ENCODE measurements around the gene ETF1.

The ETF1 gene

DNA sequence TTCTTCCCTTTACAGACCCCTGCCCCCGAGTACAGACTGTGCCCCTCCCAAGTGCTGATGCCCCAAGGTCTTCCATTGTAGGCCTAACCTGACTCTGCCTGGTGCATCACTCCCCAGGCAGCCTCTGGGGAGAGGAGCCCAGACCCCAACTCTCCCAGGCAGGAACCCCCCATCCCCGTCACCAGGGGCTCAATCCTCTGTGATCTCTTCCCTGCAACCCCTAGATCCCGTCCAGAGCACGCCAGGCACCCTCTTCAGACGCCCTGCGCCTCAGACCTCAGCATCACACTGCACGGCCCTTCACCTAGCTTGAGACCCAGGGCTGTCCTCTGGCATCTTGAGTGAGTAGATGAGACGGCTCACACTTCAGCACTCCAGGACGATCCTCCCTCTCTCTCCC is 84.2 kb downstream of the ETF1 start:
- TF ChIP-seq, protein P1, sequence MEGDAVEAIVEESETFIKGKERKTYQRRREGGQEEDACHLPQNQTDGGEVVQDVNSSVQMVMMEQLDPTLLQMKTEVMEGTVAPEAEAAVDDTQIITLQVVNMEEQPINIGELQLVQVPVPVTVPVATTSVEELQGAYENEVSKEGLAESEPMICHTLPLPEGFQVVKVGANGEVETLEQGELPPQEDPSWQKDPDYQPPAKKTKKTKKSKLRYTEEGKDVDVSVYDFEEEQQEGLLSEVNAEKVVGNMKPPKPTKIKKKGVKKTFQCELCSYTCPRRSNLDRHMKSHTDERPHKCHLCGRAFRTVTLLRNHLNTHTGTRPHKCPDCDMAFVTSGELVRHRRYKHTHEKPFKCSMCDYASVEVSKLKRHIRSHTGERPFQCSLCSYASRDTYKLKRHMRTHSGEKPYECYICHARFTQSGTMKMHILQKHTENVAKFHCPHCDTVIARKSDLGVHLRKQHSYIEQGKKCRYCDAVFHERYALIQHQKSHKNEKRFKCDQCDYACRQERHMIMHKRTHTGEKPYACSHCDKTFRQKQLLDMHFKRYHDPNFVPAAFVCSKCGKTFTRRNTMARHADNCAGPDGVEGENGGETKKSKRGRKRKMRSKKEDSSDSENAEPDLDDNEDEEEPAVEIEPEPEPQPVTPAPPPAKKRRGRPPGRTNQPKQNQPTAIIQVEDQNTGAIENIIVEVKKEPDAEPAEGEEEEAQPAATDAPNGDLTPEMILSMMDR (IDR thresholded peaks at IDR 0.05) = no peak
- no peak for TF ChIP-seq ZFX (IDR thresholded peaks at IDR 0.05; ENCODE audit: borderline replicate concordance)
- H3K27ac ChIP-seq = no peak overlapping the region

DNA sequence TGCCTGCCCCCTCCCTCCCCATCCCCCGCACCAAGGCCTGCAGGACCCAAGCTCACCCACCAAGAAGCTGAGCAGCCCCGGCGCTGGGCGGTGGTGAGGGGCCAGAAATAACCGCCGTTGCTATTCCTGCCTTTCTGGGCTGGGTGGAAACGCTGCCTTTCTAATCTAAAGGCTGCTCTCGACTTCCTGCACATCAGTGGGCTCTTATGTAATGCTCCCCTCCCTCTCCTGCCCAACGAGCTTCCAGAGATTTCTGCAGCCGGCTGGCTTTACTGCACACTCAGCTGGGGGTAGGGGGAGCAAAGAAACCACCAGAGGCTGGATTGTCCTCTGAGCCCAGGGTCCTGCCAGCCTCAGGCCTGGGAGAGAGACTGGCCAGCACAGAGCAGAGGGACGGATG is 84.7 kb downstream of the ETF1 start:
- no peak overlapping the region for H3K27ac ChIP-seq
- TF ChIP-seq, protein P1 (IDR thresholded peaks at IDR 0.05) = no peak
- no peak for TF ChIP-seq ZFX (IDR thresholded peaks at IDR 0.05; ENCODE audit: borderline replicate concordance)

DNA sequence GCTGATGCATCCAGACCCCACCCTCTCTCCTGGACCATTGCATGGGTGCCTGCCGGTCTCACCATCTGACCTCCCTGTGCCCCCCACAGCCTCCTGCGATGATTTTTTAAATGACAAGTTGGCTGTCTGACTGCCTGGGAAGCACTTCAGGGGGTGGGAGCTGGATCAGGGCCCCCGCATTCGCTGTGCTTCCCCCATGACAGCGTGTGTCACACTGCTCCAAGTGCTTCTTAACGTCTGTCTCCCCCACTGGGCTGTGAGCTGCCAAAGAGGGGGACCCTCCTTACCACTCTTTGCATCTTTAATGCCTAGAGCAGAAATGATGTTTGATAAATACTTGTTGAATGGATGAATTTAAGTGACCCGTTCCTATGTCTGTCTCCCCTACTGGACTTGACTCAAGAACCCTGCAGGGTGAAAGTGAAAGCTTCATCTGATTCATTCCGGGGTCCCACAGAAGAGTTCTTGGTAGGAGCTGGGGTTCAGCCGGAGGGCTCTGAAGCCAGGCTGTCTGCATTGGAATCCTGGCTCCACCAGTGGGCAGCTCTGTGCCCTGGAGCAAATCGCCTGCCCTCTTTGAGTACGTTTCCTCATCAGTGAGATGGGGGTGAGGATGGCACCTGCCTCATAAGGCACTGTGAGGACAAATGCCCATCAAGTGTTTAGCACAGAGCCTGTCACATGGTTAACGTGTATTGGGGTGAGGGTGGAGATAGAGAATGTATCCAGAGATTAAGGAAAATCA is 85.3 kb downstream of the ETF1 start:
- H3K27ac ChIP-seq = no peak overlapping the region
- no peak for TF ChIP-seq ZFX (IDR thresholded peaks at IDR 0.05; ENCODE audit: borderline replicate concordance)
- TF ChIP-seq, protein P1 (IDR thresholded peaks at IDR 0.05) = no peak

Measured in 22Rv1 (cell line).